ENCODE data around the gene CC2D2A. TPM values are rescaled to one million over a fixed set of nuclear protein-coding genes. Genes with fewer than 3 reads are reported as not detected.

Gene CC2D2A
- total and polyA plus RNA-seq, 9 of the 15 experiments (the other 6 are each of a cell fraction or from before 2014, with no cell fraction given), result 0.36 to 2.5 (median 1.6) TPM

GRCh38 chr4:15562114-15562513 lies 92.4 kb downstream of the CC2D2A start:
- no peaks in the 10 kb centered on the region for H3K36me3 ChIP-seq (ENCODE audit: control insufficient read depth, insufficient read depth, low read length)
- ChIA-PET CTCF (ENCODE audit: low intra/inter-chr PET ratio) (no interaction called here), POLR2A (no interaction called here)
- H3K9me3 ChIP-seq (replicated peaks; ENCODE audit: control insufficient read depth, insufficient read depth, low read depth, low read length), result no peaks in the 10 kb centered on the region
- FAIRE-seq (no peak), DNase-seq (ENCODE audit: extremely low read depth in 1 of 4, low spot score in 3 of 4) (no peak), ATAC-seq (no peak)
- H3K4me1 ChIP-seq (replicated peaks in 1 of 2; ENCODE audit: control insufficient read depth in 2 of 2, insufficient read depth in 2 of 2, low read length in 2 of 2), result no peaks in the 10 kb centered on the region; a peak in 1 of 5 replicates
- intact Hi-C loops (cut with micrococcal nuclease), result no loop called here
- no peaks in the 10 kb centered on the region for H3K79me2 ChIP-seq (ENCODE audit: control insufficient read depth, insufficient read depth, low read length)
- no peak overlapping the region for H3K9ac ChIP-seq (ENCODE audit: insufficient read depth in 1 of 2, low read depth in 2 of 2, low read length in 2 of 2)
- no TSS peak for BruUV-seq (replicated peaks)
- 4% methylated on average over 3 of the region's 3 CpGs for WGBS (ENCODE audit: insufficient coverage, low coverage, missing lambda C conversion rate)
- H3K4me3 ChIP-seq, result no peak overlapping the region
- no peaks in the 10 kb centered on the region for H4K20me1 ChIP-seq (replicated peaks; ENCODE audit: control insufficient read depth, insufficient read depth, low read length)
- H3K27ac ChIP-seq (ENCODE audit: extremely low read depth, low read depth, low read length), result no peak overlapping the region
- no peak overlapping the region for H3K4me2 ChIP-seq (ENCODE audit: insufficient read depth, low read length)
- H3K27me3 ChIP-seq (ENCODE audit: control insufficient read depth in 2 of 2, insufficient read depth in 2 of 2, low read length in 2 of 2), result no peaks in the 10 kb centered on the region
- in situ Hi-C loops (cut with MboI), result no loop called here
- H2AFZ ChIP-seq (ENCODE audit: low read depth, low read length), result no peak overlapping the region
- H3K9me1 ChIP-seq (ENCODE audit: control insufficient read depth, insufficient read depth, low read length), result no peaks in the 10 kb centered on the region
- TF ChIP-seq ZBTB8A (IDR thresholded peaks at IDR 0.05; ENCODE audit: partially characterized antibody) (no peak), CBX8 (IDR thresholded peaks at IDR 0.05; ENCODE audit: borderline replicate concordance, extremely low read depth, low read depth, low read length, poor library complexity, severe bottlenecking) (no peak), ZNF124 (CRISPR knock-in tag; IDR thresholded peaks at IDR 0.05) (no peak), TRIM28 (IDR thresholded peaks at IDR 0.05) (no peak), ZNF592 (IDR thresholded peaks at IDR 0.05) (no peak), ZMIZ1 (IDR thresholded peaks at IDR 0.05; ENCODE audit: low read depth in 2 of 2, low read length in 2 of 2) (no peak), ZKSCAN1 (IDR thresholded peaks at IDR 0.05; ENCODE audit: low read depth, low read length) (no peak), RBFOX2 (IDR thresholded peaks at IDR 0.05; ENCODE audit: low read depth, low read length) (no peak), PCBP2 (IDR thresholded peaks at IDR 0.05; ENCODE audit: low read depth, low read length, poor library complexity, severe bottlenecking) (no peak), ZKSCAN3 (CRISPR knock-in tag; IDR thresholded peaks at IDR 0.05) (no peak), CHD4 (IDR thresholded peaks at IDR 0.05; ENCODE audit: insufficient read depth, insufficient replicate concordance, low read depth, low read length, poor library complexity, severe bottlenecking) (no peak), ARID2 (IDR thresholded peaks at IDR 0.05) (no peak), TBP (optimal IDR thresholded peaks at IDR 0.05; ENCODE audit: low read depth, low read length) (no peak), TAF1 (IDR thresholded peaks at IDR 0.05; ENCODE audit: control insufficient read depth, extremely low read depth, insufficient read depth, low read length, severe bottlenecking) (no peak), ZNF224 (CRISPR knock-in tag; IDR thresholded peaks at IDR 0.05) (no peak), TCFL5 (CRISPR knock-in tag; conservative IDR thresholded peaks at IDR 0.05) (no peak)

Data from K562 (cell line).